TTC549 (cell line): ENCODE data around the gene SUN2.
"Not testable (repeated sequence)": the region's sequence is repeated elsewhere in the genome, so short reads cannot be mapped to it uniquely, and the experiment has no call there.

Experiments
- FAIRE-seq: peaks from 2 replicates; lab custom pipeline; 2012; peaks lifted over from hg19 to GRCh38; lab: Jason Lieb, UNC

SUN2 gene

GRCh38 chr22:38755911-38756532, at the start of gene SUN2:
TSS of gene SUN2 (minus strand) at chr22:38755998. CDS start at chr22:38752628, 3,370 bp downstream.
- FAIRE-seq: no peak

- not testable (repeated sequence) for FAIRE-seq
Observed at GRCh38 chr22:38805041-38805593, 49.3 kb upstream of the SUN2 start.

GRCh38 chr22:38802671-38803121, 46.9 kb upstream of the SUN2 start:
- no peak for FAIRE-seq

GRCh38 chr22:38799265-38800002, 43.6 kb upstream of the SUN2 start:
- no peak for FAIRE-seq

GRCh38 chr22:38798496-38798895, 42.7 kb upstream of the SUN2 start:
- FAIRE-seq: no peak

- FAIRE-seq: no peak
Observed at GRCh38 chr22:38796262-38796957, 40.6 kb upstream of the SUN2 start.

- no peak for FAIRE-seq
Observed at GRCh38 chr22:38795569-38795968, 39.8 kb upstream of the SUN2 start.

- FAIRE-seq: peak; percentile 96
Observed at GRCh38 chr22:38793721-38794466, 38.1 kb upstream of the SUN2 start, which contains the start of gene DNAL4. TSS of gene DNAL4 (minus strand) at chr22:38794143. CDS start at chr22:38782731, 11,412 bp downstream.

GRCh38 chr22:38793317-38793716, 37.5 kb upstream of the SUN2 start:
- FAIRE-seq: no peak

GRCh38 chr22:38792833-38793232, 37.0 kb upstream of the SUN2 start:
- FAIRE-seq: no peak

- no peak for FAIRE-seq
Observed at GRCh38 chr22:38789606-38790005, 33.8 kb upstream of the SUN2 start.

- no peak for FAIRE-seq
Observed at GRCh38 chr22:38788846-38789245, 33.0 kb upstream of the SUN2 start.

- no peak for FAIRE-seq
Observed at GRCh38 chr22:38788021-38788816, 32.4 kb upstream of the SUN2 start.

GRCh38 chr22:38786631-38787030, 30.8 kb upstream of the SUN2 start:
- FAIRE-seq: no peak

- FAIRE-seq: no peak
Observed at GRCh38 chr22:38784856-38785255, 29.1 kb upstream of the SUN2 start.

- FAIRE-seq: no peak
Observed at GRCh38 chr22:38784035-38784434, 28.2 kb upstream of the SUN2 start.

- FAIRE-seq: no peak
Observed at GRCh38 chr22:38783095-38783615, 27.4 kb upstream of the SUN2 start.

GRCh38 chr22:38782402-38783094, 26.8 kb upstream of the SUN2 start:
- FAIRE-seq: no peak

GRCh38 chr22:38781033-38781432, 25.2 kb upstream of the SUN2 start:
- no peak for FAIRE-seq

- FAIRE-seq: no peak
Observed at GRCh38 chr22:38777087-38777671, 21.4 kb upstream of the SUN2 start.
